H9 (cell line): ENCODE data around the gene USP21. TPM values are rescaled to one million over a fixed set of nuclear protein-coding genes. Genes with fewer than 3 reads are reported as not detected.

Experiments used
- DNase-seq: peaks from one replicate; pipeline ENCODE4 v3.0.0-alpha.2; 2017
- H2AFZ ChIP-seq: one replicate; pipeline ENCODE4 v1.6.1; 2013; ENCODE audit warnings: mild to moderate bottlenecking, low read length, control low read depth, moderate library complexity
- H2AK5ac ChIP-seq: 2 replicates; pipeline ENCODE4 v1.6.1; 2013; ENCODE audit warnings: low read length, control low read depth, mixed read lengths; ENCODE audit not compliant: insufficient read length
- H2BK120ac ChIP-seq: one replicate; pipeline ENCODE4 v1.6.1; 2013; ENCODE audit warnings: low read depth, mild to moderate bottlenecking, low read length, control low read depth, inconsistent platforms; ENCODE audit not compliant: poor library complexity, severe bottlenecking
- H2BK12ac ChIP-seq: 2 replicates; pipeline ENCODE4 v1.6.1; 2013; ENCODE audit warnings: low read length, control low read depth, mixed read lengths, low read depth; ENCODE audit not compliant: insufficient read length
- H2BK15ac ChIP-seq: 2 replicates; pipeline ENCODE4 v1.6.1; 2013; ENCODE audit warnings: low read depth, low read length, control low read depth
- H2BK20ac ChIP-seq: one replicate; pipeline ENCODE4 v1.6.1; 2013; ENCODE audit warnings: low read depth, mild to moderate bottlenecking, low read length, control low read depth, inconsistent platforms; ENCODE audit not compliant: poor library complexity, severe bottlenecking
- H2BK5ac ChIP-seq: 2 replicates; pipeline ENCODE4 v1.6.1; 2013; ENCODE audit warnings: low read length, control low read depth, mixed read lengths; ENCODE audit not compliant: insufficient read length
- H3K14ac ChIP-seq: 2 replicates; pipeline ENCODE4 v1.6.1; 2013; ENCODE audit warnings: low read length, control low read depth; ENCODE audit not compliant: insufficient read depth
- H3K18ac ChIP-seq: 2 replicates; pipeline ENCODE4 v1.6.1; 2013; ENCODE audit warnings: low read depth, mild to moderate bottlenecking, mixed read lengths, low read length, control low read depth; ENCODE audit not compliant: insufficient read length
- H3K23ac ChIP-seq: 2 replicates; pipeline ENCODE4 v1.6.1; 2013; ENCODE audit warnings: low read length, control low read depth, mixed read lengths, low read depth; ENCODE audit not compliant: insufficient read length
- H3K23me2 ChIP-seq: 2 replicates; pipeline ENCODE4 v1.6.1; 2013; ENCODE audit warnings: low read depth, mild to moderate bottlenecking, mixed read lengths, low read length, control low read depth; ENCODE audit not compliant: insufficient read length, poor library complexity, severe bottlenecking
- H3K27ac ChIP-seq: 2 replicates; pipeline ENCODE4 v1.5.1; 2013; ENCODE audit warnings: low read length, control low read depth, mixed read lengths, low read depth; ENCODE audit not compliant: insufficient read length
- H3K27me3 ChIP-seq: 2 replicates; pipeline ENCODE4 v1.6.1; 2013; ENCODE audit warnings: low read length, control low read depth, inconsistent platforms; ENCODE audit not compliant: insufficient read depth
- H3K4ac ChIP-seq: 2 replicates; pipeline ENCODE4 v1.6.1; 2013; ENCODE audit warnings: low read depth, mild to moderate bottlenecking, control low read depth, inconsistent platforms, low read length, moderate library complexity
- H3K4me1 ChIP-seq: 2 replicates; pipeline ENCODE4 v1.6.1; 2013; ENCODE audit warnings: low read length, control low read depth, inconsistent platforms; ENCODE audit not compliant: insufficient read depth
- H3K4me2 ChIP-seq: 2 replicates; pipeline ENCODE4 v1.6.1; 2013; ENCODE audit warnings: low read length, control low read depth, mixed read lengths; ENCODE audit not compliant: insufficient read length, insufficient read depth
- H3K56ac ChIP-seq: 2 replicates; pipeline ENCODE4 v1.6.1; 2013; ENCODE audit warnings: low read depth, mild to moderate bottlenecking, mixed read lengths, low read length, control low read depth; ENCODE audit not compliant: insufficient read length
- H3K79me1 ChIP-seq: 2 replicates; pipeline ENCODE4 v1.6.1; 2013; ENCODE audit warnings: low read depth, mild to moderate bottlenecking, moderate library complexity, low read length, control low read depth, inconsistent platforms; ENCODE audit not compliant: insufficient read depth, poor library complexity, severe bottlenecking
- H3K79me2 ChIP-seq: 2 replicates; pipeline ENCODE4 v1.6.1; 2013; ENCODE audit warnings: low read length, control low read depth, inconsistent platforms; ENCODE audit not compliant: insufficient read depth
- H3K9ac ChIP-seq: 2 replicates; pipeline ENCODE4 v1.6.1; 2013; ENCODE audit warnings: low read length, control low read depth, mixed read lengths; ENCODE audit not compliant: insufficient read length; ENCODE audit errors: extremely low read depth
- H3K9me3 ChIP-seq: one replicate; pipeline ENCODE4 v1.6.1; 2013; ENCODE audit warnings: low read depth, low read length, inconsistent platforms; ENCODE audit not compliant: control insufficient read depth
- H3T11ph ChIP-seq: one replicate; pipeline ENCODE4 v1.6.1; 2013; ENCODE audit warnings: mild to moderate bottlenecking, low read length, control low read depth, inconsistent platforms
- H4K20me1 ChIP-seq: one replicate; pipeline ENCODE4 v1.6.1; 2013; ENCODE audit not compliant: control insufficient read depth, insufficient read length, insufficient read depth
- H4K5ac ChIP-seq: 2 replicates; pipeline ENCODE4 v1.6.1; 2013; ENCODE audit warnings: low read depth, mild to moderate bottlenecking, mixed read lengths, low read length, control low read depth; ENCODE audit not compliant: insufficient read length
- H4K8ac ChIP-seq: replicated peaks from 2 replicates; pipeline ENCODE4 v1.6.1; 2013; ENCODE audit warnings: low read length, control low read depth, mixed read lengths, low read depth; ENCODE audit not compliant: insufficient read length
- H4K91ac ChIP-seq: 2 replicates; pipeline ENCODE4 v1.6.1; 2013; ENCODE audit warnings: low read depth, mild to moderate bottlenecking, moderate library complexity, mixed read lengths, low read length, control low read depth; ENCODE audit not compliant: insufficient read length
- H3K27ac Mint-ChIP-seq, 3 experiments: 2 replicates in 2 of 3; 3 replicates in 1 of 3; pipeline ENCODE4 v1.8.0; 2020 to 2021; ENCODE audit warnings: mixed read lengths in 3 of 3, mild to moderate bottlenecking in 1 of 3, moderate library complexity in 1 of 3
- H3K27me3 Mint-ChIP-seq: 2 replicates; pipeline ENCODE4 v1.8.0; 2021; ENCODE audit warnings: low read depth, mild to moderate bottlenecking, moderate library complexity, mixed read lengths
- H3K36me3 Mint-ChIP-seq, 3 experiments: 2 replicates in 2 of 3; 3 replicates in 1 of 3; pipeline ENCODE4 v1.8.0; 2020 to 2021; ENCODE audit warnings: low read depth in 3 of 3, mixed read lengths in 3 of 3; ENCODE audit not compliant: insufficient read depth in 1 of 3
- H3K4me1 Mint-ChIP-seq, 2 experiments: 2 replicates each; pipeline ENCODE4 v1.8.0; 2020; ENCODE audit warnings: mixed read lengths in 2 of 2
- H3K4me3 Mint-ChIP-seq, 2 experiments: 2 replicates in 1 of 2; 3 replicates in 1 of 2; pipeline ENCODE4 v1.8.0; 2020 to 2021; ENCODE audit warnings: mild to moderate bottlenecking in 2 of 2, mixed read lengths in 2 of 2, moderate library complexity in 1 of 2
- H3K9me3 Mint-ChIP-seq, 2 experiments: 2 replicates in 1 of 2; 3 replicates in 1 of 2; pipeline ENCODE4 v1.8.0; 2020; ENCODE audit warnings: mild to moderate bottlenecking in 2 of 2, mixed read lengths in 2 of 2, moderate library complexity in 1 of 2
- CTCF ChIP-seq: fragments of 200-600 bp; sonication (generic); conservative IDR thresholded peaks from 3 replicates; pipeline ENCODE4 v1.8.0; 2021; ENCODE audit warnings: antibody characterized with exemption, mild to moderate bottlenecking
- WGBS: extraction: QIAGEN DNeasy Blood & Tissue Kit; methylation state at CpG from one replicate; pipeline ENCODE4 v1.1.7; 2013; ENCODE audit warnings: missing lambda C conversion rate, low lambda C conversion rate, mixed read lengths; ENCODE audit not compliant: insufficient read length; ENCODE audit errors: extremely low coverage; 5-methylcytosine and 5-hydroxymethylcytosine counted together
- total RNA-seq: library from RNA; stranded (reverse); gene quantifications from 2 replicates; pipeline ENCODE4 v1.2.1, GENCODE V29; 2021

The USP21 gene
- total RNA-seq, 1 experiment from 2014 or later: 17.9 TPM

DNA sequence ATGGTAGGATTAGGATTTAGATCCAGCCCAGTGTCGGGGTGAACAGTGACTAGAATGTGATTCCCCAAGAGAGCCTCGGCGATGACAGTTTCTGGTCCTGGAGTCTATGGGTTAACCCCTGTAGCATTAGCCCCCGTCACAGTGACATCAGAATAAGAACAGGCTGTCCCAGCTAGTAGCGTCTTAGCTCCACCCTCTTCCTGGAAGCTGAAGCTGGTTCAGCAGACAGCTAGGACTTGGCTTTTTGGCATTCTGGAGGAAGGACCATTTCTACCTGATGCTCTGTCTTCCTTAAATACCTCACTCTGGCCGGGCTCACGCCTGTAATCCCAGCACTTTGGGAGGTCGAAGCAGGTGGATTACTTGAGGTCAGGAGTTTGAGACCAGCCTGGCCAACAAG, 47.9 kb downstream of the USP21 start:
- Histone ChIP-seq H3K23me2 (no peaks in the 10 kb centered on the region), H3K4me2 (no peak overlapping the region), H3K79me2 (no peaks in the 10 kb centered on the region), H3K27ac (no peak overlapping the region), H2BK15ac (no peak overlapping the region), H3K9me3 (no peaks in the 10 kb centered on the region), H2BK120ac (no peak overlapping the region), H3K79me1 (no peaks in the 10 kb centered on the region), H2AFZ (no peak overlapping the region), H3K4ac (no peak overlapping the region), H2BK20ac (no peak overlapping the region), H3K18ac (no peak overlapping the region), H3K14ac (no peak overlapping the region), H2BK5ac (no peak overlapping the region), H4K20me1 (no peaks in the 10 kb centered on the region), H3K27me3 (no peaks in the 10 kb centered on the region; the same call in 1 of the 2 replicates), H4K5ac (no peak overlapping the region), H3T11ph (no peak overlapping the region), H3K4me1 (peaks cover 2% of the 10 kb centered on the region; the same call in 1 of the 2 replicates), H3K56ac (no peak overlapping the region), H2AK5ac (no peak overlapping the region), H4K8ac (no peak overlapping the region), H3K23ac (no peak overlapping the region), H2BK12ac (no peak overlapping the region), H3K9ac (no peak overlapping the region), H4K91ac (no peak overlapping the region)
- no peak for TF ChIP-seq CTCF
- DNase-seq: no peak
- H3K27ac Mint-ChIP-seq: no peak overlapping the region
- H3K36me3 Mint-ChIP-seq: peaks cover 32 to 66% (median 65%) of the 10 kb centered on the region in 3 experiments
- H3K4me3 Mint-ChIP-seq: no peak overlapping the region
- no peaks in the 10 kb centered on the region for H3K9me3 Mint-ChIP-seq
- peaks cover 12 to 13% of the 10 kb centered on the region in 2 experiments for H3K4me1 Mint-ChIP-seq
- WGBS: no CpG with 5 or more reads among the region's 8 CpGs
- H3K27me3 Mint-ChIP-seq: no peaks in the 10 kb centered on the region
